ENCODE data around the gene BGN. TPM values are rescaled to one million over a fixed set of nuclear protein-coding genes. Genes with fewer than 3 reads are reported as not detected.

BGN gene
- total RNA-seq, 1 experiment from 2014 or later, result 1.2 TPM

DNA sequence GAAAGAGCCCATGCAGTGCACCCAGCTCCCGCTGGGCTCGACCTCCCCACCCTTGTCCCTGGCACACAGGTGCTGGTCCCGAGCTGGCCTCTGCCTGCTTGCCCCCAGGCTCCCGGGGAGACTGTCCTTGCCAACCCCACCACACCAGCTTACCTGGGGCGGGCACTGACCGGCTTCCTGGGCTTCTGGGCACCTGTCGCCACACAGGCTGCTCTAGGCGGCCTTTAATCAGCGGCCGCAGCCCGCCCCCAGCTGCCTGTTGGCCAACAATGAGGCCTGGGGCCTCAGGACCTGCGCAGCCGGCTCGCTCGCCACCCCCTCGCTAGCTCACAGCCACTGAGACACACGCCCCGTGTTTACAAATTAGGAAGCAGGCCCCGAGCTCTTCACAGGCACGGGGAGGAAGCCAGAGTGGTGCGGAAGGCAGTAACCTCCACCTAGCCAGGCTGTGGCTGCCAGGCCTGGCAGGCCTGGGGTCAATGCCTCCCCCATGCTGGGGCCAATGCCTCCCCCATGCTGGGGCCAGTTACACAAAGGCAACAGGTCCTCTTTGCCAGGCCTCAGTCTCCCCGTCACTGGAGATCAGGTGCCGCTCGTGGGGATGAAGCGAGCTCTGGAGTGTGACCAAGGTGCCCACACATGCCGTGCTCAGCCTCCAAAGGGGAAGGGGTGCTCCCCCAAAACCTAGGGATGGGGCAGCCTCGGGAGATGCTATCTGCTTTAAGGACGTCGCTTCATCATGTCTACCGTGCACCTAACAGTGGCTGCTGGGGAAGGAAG lies 48.7 kb upstream of the BGN start, which contains the start of gene TREX2:
TSS of gene TREX2 (minus strand) at position 201 of the 780 bp plus-strand sequence. CDS start 626 bp downstream, outside the sequence.
- Histone ChIP-seq H3K9ac (ENCODE audit: extremely low read depth, insufficient read length, low read length) (no peak within 1 kb of the TSS), H3K56ac (ENCODE audit: insufficient read length, low read depth, low read length) (no peak within 1 kb of the TSS), H2BK20ac (ENCODE audit: low read depth, low read length, poor library complexity, severe bottlenecking) (no peak within 1 kb of the TSS), H3K4me1 (ENCODE audit: insufficient read depth, low read length) (no peaks in the 10 kb centered on the region), H3K14ac (ENCODE audit: insufficient read depth, low read length) (no peak within 1 kb of the TSS), H3K9me3 (ENCODE audit: control insufficient read depth, low read depth, low read length) (peaks cover 15% of the 10 kb centered on the region), H3K4me2 (ENCODE audit: insufficient read depth, insufficient read length, low read length) (no peak within 1 kb of the TSS), H3K23me2 (ENCODE audit: insufficient read length, low read depth, low read length, poor library complexity, severe bottlenecking) (no peaks in the 10 kb centered on the region), H3K18ac (ENCODE audit: insufficient read length, low read depth, low read length) (no peak within 1 kb of the TSS), H2BK120ac (ENCODE audit: low read depth, low read length, poor library complexity, severe bottlenecking) (no peak within 1 kb of the TSS), H3K27me3 (ENCODE audit: insufficient read depth, low read length) (no peaks in the 10 kb centered on the region), H2AK5ac (ENCODE audit: insufficient read length, low read length) (no peak within 1 kb of the TSS), H3K79me2 (ENCODE audit: insufficient read depth, low read length) (no peaks in the 10 kb centered on the region), H2BK5ac (ENCODE audit: insufficient read length, low read length) (no peak within 1 kb of the TSS), H2BK15ac (ENCODE audit: low read depth, low read length) (no peak within 1 kb of the TSS), H3K27ac (ENCODE audit: insufficient read length, low read depth, low read length) (no peak within 1 kb of the TSS), H4K91ac (ENCODE audit: insufficient read length, low read depth, low read length) (no peak within 1 kb of the TSS), H3K23ac (ENCODE audit: insufficient read length, low read depth, low read length) (no peak within 1 kb of the TSS), H4K20me1 (ENCODE audit: control insufficient read depth, insufficient read depth, insufficient read length) (no peaks in the 10 kb centered on the region), H3K79me1 (ENCODE audit: insufficient read depth, low read depth, low read length, poor library complexity, severe bottlenecking) (no peaks in the 10 kb centered on the region), H3K4ac (ENCODE audit: low read depth, low read length) (no peak within 1 kb of the TSS), H2BK12ac (ENCODE audit: insufficient read length, low read depth, low read length) (no peak within 1 kb of the TSS), H4K5ac (ENCODE audit: insufficient read length, low read depth, low read length) (no peak within 1 kb of the TSS), H2AFZ (ENCODE audit: low read length) (no peak within 1 kb of the TSS), H3T11ph (ENCODE audit: low read length) (no peak within 1 kb of the TSS), H4K8ac (replicated peaks; ENCODE audit: insufficient read length, low read depth, low read length) (no peak within 1 kb of the TSS)
- no peak within 1 kb of the TSS; a peak in 1 of 7 replicates for H3K27ac Mint-ChIP-seq
- peaks cover 7 to 11% (median 10%) of the 10 kb centered on the region in 3 experiments; a peak in 5 of 7 replicates for H3K36me3 Mint-ChIP-seq (ENCODE audit: insufficient read depth in 1 of 3, low read depth in 3 of 3)
- no CpG with 5 or more reads among the region's 30 CpGs for WGBS (ENCODE audit: extremely low coverage, insufficient read length, low lambda C conversion rate)
- TF ChIP-seq, protein P1, sequence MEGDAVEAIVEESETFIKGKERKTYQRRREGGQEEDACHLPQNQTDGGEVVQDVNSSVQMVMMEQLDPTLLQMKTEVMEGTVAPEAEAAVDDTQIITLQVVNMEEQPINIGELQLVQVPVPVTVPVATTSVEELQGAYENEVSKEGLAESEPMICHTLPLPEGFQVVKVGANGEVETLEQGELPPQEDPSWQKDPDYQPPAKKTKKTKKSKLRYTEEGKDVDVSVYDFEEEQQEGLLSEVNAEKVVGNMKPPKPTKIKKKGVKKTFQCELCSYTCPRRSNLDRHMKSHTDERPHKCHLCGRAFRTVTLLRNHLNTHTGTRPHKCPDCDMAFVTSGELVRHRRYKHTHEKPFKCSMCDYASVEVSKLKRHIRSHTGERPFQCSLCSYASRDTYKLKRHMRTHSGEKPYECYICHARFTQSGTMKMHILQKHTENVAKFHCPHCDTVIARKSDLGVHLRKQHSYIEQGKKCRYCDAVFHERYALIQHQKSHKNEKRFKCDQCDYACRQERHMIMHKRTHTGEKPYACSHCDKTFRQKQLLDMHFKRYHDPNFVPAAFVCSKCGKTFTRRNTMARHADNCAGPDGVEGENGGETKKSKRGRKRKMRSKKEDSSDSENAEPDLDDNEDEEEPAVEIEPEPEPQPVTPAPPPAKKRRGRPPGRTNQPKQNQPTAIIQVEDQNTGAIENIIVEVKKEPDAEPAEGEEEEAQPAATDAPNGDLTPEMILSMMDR (conservative IDR thresholded peaks at IDR 0.05), result no peak
- peaks cover 1% of the 10 kb centered on the region; the same call in 1 of the 2 replicates for H3K27me3 Mint-ChIP-seq (ENCODE audit: low read depth)
- H3K4me3 Mint-ChIP-seq, result no peak within 1 kb of the TSS
- peaks cover 48 to 65% of the 10 kb centered on the region in 2 experiments for H3K9me3 Mint-ChIP-seq
- no peaks in the 10 kb centered on the region for H3K4me1 Mint-ChIP-seq
- DNase-seq, result no peak
